ENCODE measurements around the gene PRKCB.

The PRKCB gene

DNA sequence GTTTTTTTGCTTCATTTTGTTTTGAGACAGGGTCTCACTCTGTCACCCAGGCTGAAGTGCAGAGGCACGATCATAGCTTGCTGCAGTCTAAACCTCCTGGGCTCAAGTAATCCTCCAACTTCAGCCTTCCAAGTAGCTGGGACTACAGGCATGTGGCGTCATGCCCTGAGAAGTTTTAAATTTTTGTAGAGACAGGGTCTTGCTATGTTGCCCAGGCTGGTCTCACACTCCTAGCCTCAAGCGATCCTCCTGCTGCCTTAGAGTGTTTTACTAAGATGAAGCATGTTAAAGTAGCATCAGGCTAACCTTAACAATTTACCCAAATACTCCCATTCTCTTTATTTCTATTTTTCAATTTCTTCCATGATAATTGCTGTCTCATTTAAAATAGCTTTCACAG is 371.1 kb downstream of the PRKCB start:
- no peak overlapping the region for H3K27ac ChIP-seq (ENCODE audit: low read depth, low read length)

DNA sequence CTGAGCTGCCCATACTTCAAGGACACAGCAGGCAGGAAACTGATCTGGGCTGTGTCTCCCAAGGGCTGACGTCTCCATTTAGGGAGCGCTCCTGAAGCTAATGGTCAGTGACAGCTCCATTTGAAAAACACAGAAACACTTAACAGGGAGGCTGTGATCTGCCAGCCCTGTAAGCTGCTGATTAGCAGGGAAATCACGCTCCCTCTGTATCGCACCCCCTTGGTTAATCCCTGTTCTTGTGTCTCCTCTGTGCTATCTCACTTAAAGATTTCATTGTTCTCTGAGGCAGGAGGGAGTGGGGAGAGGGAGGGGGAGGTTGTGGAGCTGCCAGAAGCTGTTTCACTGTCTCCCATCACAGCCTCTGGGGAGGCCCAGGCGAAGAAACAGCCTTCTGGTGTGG is 372.9 kb downstream of the PRKCB start:
- no peaks in the 10 kb centered on the region for H3K9me3 ChIP-seq (ENCODE audit: insufficient read depth, low read length)
- no peak overlapping the region for H3K27ac ChIP-seq (ENCODE audit: low read depth, low read length)
- no peak overlapping the region for H3K4me2 ChIP-seq (ENCODE audit: low read depth, low read length, poor library complexity, severe bottlenecking)
- H3K27me3 ChIP-seq (ENCODE audit: low read length): 0 out of 2 replicates have a peak, but pooled peaks cover 2% of the 10 kb centered on the region
- no peak overlapping the region for H3K4me3 ChIP-seq (ENCODE audit: insufficient read depth, low read length, poor library complexity, severe bottlenecking)
- no peaks in the 10 kb centered on the region for H3K36me3 ChIP-seq (ENCODE audit: low read length)
- TF ChIP-seq, protein P1, sequence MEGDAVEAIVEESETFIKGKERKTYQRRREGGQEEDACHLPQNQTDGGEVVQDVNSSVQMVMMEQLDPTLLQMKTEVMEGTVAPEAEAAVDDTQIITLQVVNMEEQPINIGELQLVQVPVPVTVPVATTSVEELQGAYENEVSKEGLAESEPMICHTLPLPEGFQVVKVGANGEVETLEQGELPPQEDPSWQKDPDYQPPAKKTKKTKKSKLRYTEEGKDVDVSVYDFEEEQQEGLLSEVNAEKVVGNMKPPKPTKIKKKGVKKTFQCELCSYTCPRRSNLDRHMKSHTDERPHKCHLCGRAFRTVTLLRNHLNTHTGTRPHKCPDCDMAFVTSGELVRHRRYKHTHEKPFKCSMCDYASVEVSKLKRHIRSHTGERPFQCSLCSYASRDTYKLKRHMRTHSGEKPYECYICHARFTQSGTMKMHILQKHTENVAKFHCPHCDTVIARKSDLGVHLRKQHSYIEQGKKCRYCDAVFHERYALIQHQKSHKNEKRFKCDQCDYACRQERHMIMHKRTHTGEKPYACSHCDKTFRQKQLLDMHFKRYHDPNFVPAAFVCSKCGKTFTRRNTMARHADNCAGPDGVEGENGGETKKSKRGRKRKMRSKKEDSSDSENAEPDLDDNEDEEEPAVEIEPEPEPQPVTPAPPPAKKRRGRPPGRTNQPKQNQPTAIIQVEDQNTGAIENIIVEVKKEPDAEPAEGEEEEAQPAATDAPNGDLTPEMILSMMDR (IDR thresholded peaks at IDR 0.05; ENCODE audit: insufficient read depth, low read length, poor library complexity, severe bottlenecking): no peak
- TF ChIP-seq EZH2phosphoT487 (conservative IDR thresholded peaks at IDR 0.05; ENCODE audit: low read length): no peak
- no peaks in the 10 kb centered on the region for H3K9me2 ChIP-seq (replicated peaks; ENCODE audit: insufficient read depth, low read length)
- no peaks in the 10 kb centered on the region for H4K20me1 ChIP-seq (ENCODE audit: low read depth, low read length)
- no peak overlapping the region for H3K9ac ChIP-seq (ENCODE audit: low read length)
- H3F3A ChIP-seq (ENCODE audit: insufficient read depth): no peaks in the 10 kb centered on the region
- H2AFZ ChIP-seq (ENCODE audit: low read depth, low read length, severe bottlenecking): no peak overlapping the region
- H3K79me2 ChIP-seq (ENCODE audit: insufficient read depth, low read length): no peaks in the 10 kb centered on the region

More for the DNA sequence above, 371.1 kb downstream of the PRKCB start:
- Histone ChIP-seq H2AFZ (ENCODE audit: low read depth, low read length, severe bottlenecking) (no peak overlapping the region), H3F3A (ENCODE audit: insufficient read depth) (no peaks in the 10 kb centered on the region), H3K4me2 (ENCODE audit: low read depth, low read length, poor library complexity, severe bottlenecking) (no peak overlapping the region), H3K27me3 (ENCODE audit: low read length) (0 out of 2 replicates have a peak, but pooled peaks cover 2% of the 10 kb centered on the region), H3K4me3 (ENCODE audit: insufficient read depth, low read length, poor library complexity, severe bottlenecking) (no peak overlapping the region), H4K20me1 (ENCODE audit: low read depth, low read length) (no peaks in the 10 kb centered on the region), H3K9ac (ENCODE audit: low read length) (no peak overlapping the region), H3K9me2 (replicated peaks; ENCODE audit: insufficient read depth, low read length) (no peaks in the 10 kb centered on the region), H3K36me3 (ENCODE audit: low read length) (no peaks in the 10 kb centered on the region), H3K9me3 (ENCODE audit: insufficient read depth, low read length) (no peaks in the 10 kb centered on the region), H3K79me2 (ENCODE audit: insufficient read depth, low read length) (no peaks in the 10 kb centered on the region)
- TF ChIP-seq, protein P1 (IDR thresholded peaks at IDR 0.05; ENCODE audit: insufficient read depth, low read length, poor library complexity, severe bottlenecking): no peak
- TF ChIP-seq EZH2phosphoT487 (conservative IDR thresholded peaks at IDR 0.05; ENCODE audit: low read length): no peak

DNA sequence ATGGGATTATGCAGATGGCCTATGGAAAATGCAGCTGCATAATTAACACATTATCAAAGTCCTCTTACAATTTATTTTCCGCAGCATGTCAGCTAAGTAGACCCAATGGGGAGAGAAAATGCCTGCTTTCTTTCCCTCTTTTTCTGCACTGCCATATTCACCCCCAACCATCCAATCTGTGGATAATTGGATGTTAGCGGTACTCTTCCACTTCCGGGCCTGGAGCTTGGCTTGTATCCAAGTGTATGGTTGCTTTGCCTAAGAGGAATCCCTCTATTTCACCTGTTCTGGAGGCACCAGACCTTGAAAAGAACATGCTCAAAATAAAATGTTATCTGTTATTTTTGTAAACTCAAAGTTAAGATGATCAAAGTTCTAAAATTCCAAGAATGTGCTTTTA is 379.2 kb downstream of the PRKCB start:
- no peaks in the 10 kb centered on the region for H3K9me2 ChIP-seq (replicated peaks; ENCODE audit: insufficient read depth, low read length)
- H3K4me3 ChIP-seq (ENCODE audit: insufficient read depth, low read length, poor library complexity, severe bottlenecking): no peak overlapping the region
- H4K20me1 ChIP-seq (ENCODE audit: low read depth, low read length): no peaks in the 10 kb centered on the region
- TF ChIP-seq EZH2phosphoT487 (conservative IDR thresholded peaks at IDR 0.05; ENCODE audit: low read length): no peak
- TF ChIP-seq, protein P1 (IDR thresholded peaks at IDR 0.05; ENCODE audit: insufficient read depth, low read length, poor library complexity, severe bottlenecking): no peak
- H3K9ac ChIP-seq (ENCODE audit: low read length): no peak overlapping the region
- no peaks in the 10 kb centered on the region for H3K36me3 ChIP-seq (ENCODE audit: low read length)
- H3K4me2 ChIP-seq (ENCODE audit: low read depth, low read length, poor library complexity, severe bottlenecking): no peak overlapping the region
- H3F3A ChIP-seq (ENCODE audit: insufficient read depth): no peaks in the 10 kb centered on the region
- H3K27ac ChIP-seq (ENCODE audit: low read depth, low read length): no peak overlapping the region
- no peaks in the 10 kb centered on the region for H3K79me2 ChIP-seq (ENCODE audit: insufficient read depth, low read length)
- no peaks in the 10 kb centered on the region for H3K27me3 ChIP-seq (ENCODE audit: low read length)
- H3K9me3 ChIP-seq (ENCODE audit: insufficient read depth, low read length): no peaks in the 10 kb centered on the region
- no peak overlapping the region for H2AFZ ChIP-seq (ENCODE audit: low read depth, low read length, severe bottlenecking)

All from SU-DHL-6 (cell line).